ENCODE measurements around the gene FKBP3. TPM values are rescaled to one million over a fixed set of nuclear protein-coding genes. Genes with fewer than 3 reads are reported as not detected.

Gene FKBP3
- total RNA-seq, 1 experiment from 2014 or later, result 53.5 TPM

DNA sequence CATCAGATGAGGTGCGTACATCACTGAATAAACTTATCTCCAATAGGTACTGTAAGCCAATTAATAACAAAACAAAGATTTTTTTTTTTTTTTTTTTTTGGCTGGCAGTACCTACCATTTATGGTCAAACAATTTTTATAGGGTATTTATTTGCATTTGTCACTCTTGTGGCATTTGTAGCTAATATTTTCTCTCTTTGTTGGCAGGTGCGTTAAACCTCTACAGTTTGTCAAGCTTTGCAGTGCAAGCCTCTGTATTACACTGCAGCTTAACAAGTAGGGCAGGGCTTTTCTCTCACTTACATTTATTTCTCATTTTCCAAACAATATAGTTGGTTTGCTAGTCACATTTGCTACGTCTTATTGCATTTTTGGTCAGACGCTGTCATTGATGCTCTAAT, 38.1 kb downstream of the FKBP3 start:
- Histone ChIP-seq H3K36me3 (ENCODE audit: low read depth) (peaks cover 35% of the 10 kb centered on the region), H3K4me3 (no peak overlapping the region), H3K4me2 (no peak overlapping the region), H3K79me2 (ENCODE audit: low read depth) (peaks cover 37% of the 10 kb centered on the region), H3K9me2 (ENCODE audit: insufficient read depth) (no peaks in the 10 kb centered on the region), H3K4me1 (replicated peaks; ENCODE audit: insufficient read depth) (no peaks in the 10 kb centered on the region), H4K20me1 (ENCODE audit: insufficient read depth) (peaks cover 13% of the 10 kb centered on the region), H2AFZ (no peak overlapping the region), H3F3A (ENCODE audit: insufficient read depth, low read depth) (0 out of 2 replicates have a peak, but pooled peaks cover 3% of the 10 kb centered on the region), H3K27ac (no peak overlapping the region), H3K9me3 (ENCODE audit: insufficient read depth, low read depth) (no peaks in the 10 kb centered on the region; the same call in 1 of the 2 replicates), H3K27me3 (ENCODE audit: insufficient read depth, low read depth) (no peaks in the 10 kb centered on the region)
- intact Hi-C loops (cut with micrococcal nuclease; ENCODE audit: unreplicated experiment), result no loop called here
- ChIA-PET POLR2A (ENCODE audit: unreplicated experiment) (no interaction called here), CTCF (no interaction called here)
- DNase-seq, result no peak
- no peak for TF ChIP-seq EZH2 (IDR thresholded peaks at IDR 0.05; ENCODE audit: low read depth)
- TF ChIP-seq, protein P1, sequence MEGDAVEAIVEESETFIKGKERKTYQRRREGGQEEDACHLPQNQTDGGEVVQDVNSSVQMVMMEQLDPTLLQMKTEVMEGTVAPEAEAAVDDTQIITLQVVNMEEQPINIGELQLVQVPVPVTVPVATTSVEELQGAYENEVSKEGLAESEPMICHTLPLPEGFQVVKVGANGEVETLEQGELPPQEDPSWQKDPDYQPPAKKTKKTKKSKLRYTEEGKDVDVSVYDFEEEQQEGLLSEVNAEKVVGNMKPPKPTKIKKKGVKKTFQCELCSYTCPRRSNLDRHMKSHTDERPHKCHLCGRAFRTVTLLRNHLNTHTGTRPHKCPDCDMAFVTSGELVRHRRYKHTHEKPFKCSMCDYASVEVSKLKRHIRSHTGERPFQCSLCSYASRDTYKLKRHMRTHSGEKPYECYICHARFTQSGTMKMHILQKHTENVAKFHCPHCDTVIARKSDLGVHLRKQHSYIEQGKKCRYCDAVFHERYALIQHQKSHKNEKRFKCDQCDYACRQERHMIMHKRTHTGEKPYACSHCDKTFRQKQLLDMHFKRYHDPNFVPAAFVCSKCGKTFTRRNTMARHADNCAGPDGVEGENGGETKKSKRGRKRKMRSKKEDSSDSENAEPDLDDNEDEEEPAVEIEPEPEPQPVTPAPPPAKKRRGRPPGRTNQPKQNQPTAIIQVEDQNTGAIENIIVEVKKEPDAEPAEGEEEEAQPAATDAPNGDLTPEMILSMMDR (conservative IDR thresholded peaks at IDR 0.05), result no peak
- BruUV-seq (replicated peaks), result no TSS peak

DNA sequence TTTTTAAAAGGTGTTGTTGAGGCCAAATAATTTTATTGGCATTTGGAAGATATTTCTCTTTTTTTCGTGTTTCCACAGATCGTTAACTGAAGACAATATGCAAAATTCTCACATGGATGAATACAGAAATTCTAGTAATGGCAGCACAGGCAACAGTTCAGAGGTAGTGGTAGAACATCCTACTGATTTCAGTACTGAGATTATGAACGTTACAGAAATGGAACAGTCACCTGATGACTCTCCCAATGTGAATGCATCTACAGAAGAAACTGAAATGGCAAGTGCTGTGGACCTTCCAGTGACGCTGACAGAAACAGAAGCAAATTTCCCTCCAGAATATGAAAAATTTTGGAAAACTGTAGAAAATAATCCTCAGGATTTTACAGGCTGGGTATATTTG, 39.1 kb downstream of the FKBP3 start:
- no peak for TF ChIP-seq EZH2 (IDR thresholded peaks at IDR 0.05; ENCODE audit: low read depth)
- TF ChIP-seq, protein P1 (conservative IDR thresholded peaks at IDR 0.05), result no peak
- BruUV-seq (replicated peaks), result no TSS peak

DNA sequence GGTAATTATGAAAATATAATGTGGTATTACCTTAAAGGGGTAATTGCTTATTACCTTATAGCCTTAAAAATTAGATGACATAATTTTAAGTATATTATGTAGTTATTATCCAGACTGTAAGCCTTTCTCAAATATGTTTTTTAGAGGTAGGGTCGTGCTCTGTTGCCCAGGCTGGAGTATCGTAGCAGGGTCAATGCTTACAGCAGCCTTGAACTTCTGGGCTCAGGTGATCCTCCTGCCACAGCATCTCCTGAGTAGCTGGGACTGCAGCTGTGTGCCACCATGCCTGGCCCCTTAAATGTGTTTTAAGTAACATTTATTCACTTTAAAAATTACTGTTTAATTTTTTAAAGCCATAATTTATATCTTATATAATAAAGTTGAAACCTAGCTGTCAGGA, 40.0 kb downstream of the FKBP3 start:
- Histone ChIP-seq H3K79me2 (ENCODE audit: low read depth) (peaks cover 56% of the 10 kb centered on the region), H3K4me3 (no peak overlapping the region), H3F3A (ENCODE audit: insufficient read depth, low read depth) (peaks cover 3% of the 10 kb centered on the region; the same call in 1 of the 2 replicates), H3K36me3 (ENCODE audit: low read depth) (peaks cover 31% of the 10 kb centered on the region), H4K20me1 (ENCODE audit: insufficient read depth) (peaks cover 27% of the 10 kb centered on the region), H3K27me3 (ENCODE audit: insufficient read depth, low read depth) (no peaks in the 10 kb centered on the region), H3K27ac (no peak overlapping the region), H3K4me1 (replicated peaks; ENCODE audit: insufficient read depth) (peaks cover 11% of the 10 kb centered on the region; the same call in 1 of the 2 replicates), H3K9me3 (ENCODE audit: insufficient read depth, low read depth) (no peaks in the 10 kb centered on the region; the same call in 1 of the 2 replicates), H2AFZ (no peak overlapping the region), H3K4me2 (no peak overlapping the region), H3K9me2 (ENCODE audit: insufficient read depth) (no peaks in the 10 kb centered on the region)
- intact Hi-C loops (cut with micrococcal nuclease; ENCODE audit: unreplicated experiment), result no loop called here
- ChIA-PET CTCF (no interaction called here), POLR2A (ENCODE audit: unreplicated experiment) (interaction anchor here (0.6 kb wide), 1 partner anchor 113 kb away, joined by 3 read pairs; no protein-coding TSS in a partner anchor)
- no peak for DNase-seq
- TF ChIP-seq, protein P1 (conservative IDR thresholded peaks at IDR 0.05), result no peak
- TF ChIP-seq EZH2 (IDR thresholded peaks at IDR 0.05; ENCODE audit: low read depth), result no peak
- BruUV-seq (replicated peaks), result no TSS peak

More for the DNA sequence above, 39.1 kb downstream of the FKBP3 start:
- peaks cover 48% of the 10 kb centered on the region for H3K79me2 ChIP-seq (ENCODE audit: low read depth)
- no peaks in the 10 kb centered on the region for H3K9me2 ChIP-seq (ENCODE audit: insufficient read depth)
- no peak overlapping the region for H3K4me2 ChIP-seq
- H3K4me3 ChIP-seq, result no peak overlapping the region
- peaks cover 3% of the 10 kb centered on the region; the same call in 1 of the 2 replicates for H3K4me1 ChIP-seq (replicated peaks; ENCODE audit: insufficient read depth)
- H2AFZ ChIP-seq, result no peak overlapping the region
- 0 out of 2 replicates have a peak, but pooled peaks cover 3% of the 10 kb centered on the region for H3F3A ChIP-seq (ENCODE audit: insufficient read depth, low read depth)
- no peak overlapping the region for H3K27ac ChIP-seq
- ChIA-PET CTCF (no interaction called here), POLR2A (ENCODE audit: unreplicated experiment) (no interaction called here)
- H4K20me1 ChIP-seq (ENCODE audit: insufficient read depth), result peaks cover 19% of the 10 kb centered on the region
- H3K36me3 ChIP-seq (ENCODE audit: low read depth), result peaks cover 35% of the 10 kb centered on the region
- no peaks in the 10 kb centered on the region for H3K27me3 ChIP-seq (ENCODE audit: insufficient read depth, low read depth)
- no peak for DNase-seq
- intact Hi-C loops (cut with micrococcal nuclease; ENCODE audit: unreplicated experiment), result no loop called here
- H3K9me3 ChIP-seq (ENCODE audit: insufficient read depth, low read depth), result no peaks in the 10 kb centered on the region; the same call in 1 of the 2 replicates
